Nephron (organoid): ENCODE measurements around the gene LSM5.
A peak's percentile ranks its signal among the peaks of the same experiment; 100 is the strongest.

Source experiments
- H3K27ac Mint-ChIP-seq, 3 experiments: 2 replicates each; pipeline ENCODE4 v1.8.0; 2020; ENCODE audit warnings: mixed read lengths in 3 of 3, mild to moderate bottlenecking in 2 of 3, moderate library complexity in 1 of 3
- H3K27me3 Mint-ChIP-seq: 2 replicates; pipeline ENCODE4 v1.8.0; 2021; ENCODE audit warnings: low read depth, mild to moderate bottlenecking, moderate library complexity, mixed read lengths
- H3K36me3 Mint-ChIP-seq: 2 replicates; pipeline ENCODE4 v1.8.0; 2020; ENCODE audit warnings: low read depth, mixed read lengths
- H3K4me1 Mint-ChIP-seq: 2 replicates; pipeline ENCODE4 v1.8.0; 2020; ENCODE audit warnings: mixed read lengths
- H3K4me3 Mint-ChIP-seq, 3 experiments: 2 replicates each; pipeline ENCODE4 v1.8.0; 2020; ENCODE audit warnings: mild to moderate bottlenecking in 3 of 3, mixed read lengths in 3 of 3, moderate library complexity in 2 of 3
- H3K9me3 Mint-ChIP-seq: 2 replicates; pipeline ENCODE4 v1.8.0; 2020; ENCODE audit warnings: mixed read lengths
- TF ChIP-seq, protein P1 (sequence below), 3 experiments: fragments of 200-600 bp; sonication (generic); IDR thresholded peaks; one replicate each; pipeline ENCODE4 v1.5.0; 2021; ENCODE audit warnings: antibody characterized with exemption in 3 of 3; ENCODE audit not compliant: unreplicated experiment in 3 of 3

Gene LSM5

DNA sequence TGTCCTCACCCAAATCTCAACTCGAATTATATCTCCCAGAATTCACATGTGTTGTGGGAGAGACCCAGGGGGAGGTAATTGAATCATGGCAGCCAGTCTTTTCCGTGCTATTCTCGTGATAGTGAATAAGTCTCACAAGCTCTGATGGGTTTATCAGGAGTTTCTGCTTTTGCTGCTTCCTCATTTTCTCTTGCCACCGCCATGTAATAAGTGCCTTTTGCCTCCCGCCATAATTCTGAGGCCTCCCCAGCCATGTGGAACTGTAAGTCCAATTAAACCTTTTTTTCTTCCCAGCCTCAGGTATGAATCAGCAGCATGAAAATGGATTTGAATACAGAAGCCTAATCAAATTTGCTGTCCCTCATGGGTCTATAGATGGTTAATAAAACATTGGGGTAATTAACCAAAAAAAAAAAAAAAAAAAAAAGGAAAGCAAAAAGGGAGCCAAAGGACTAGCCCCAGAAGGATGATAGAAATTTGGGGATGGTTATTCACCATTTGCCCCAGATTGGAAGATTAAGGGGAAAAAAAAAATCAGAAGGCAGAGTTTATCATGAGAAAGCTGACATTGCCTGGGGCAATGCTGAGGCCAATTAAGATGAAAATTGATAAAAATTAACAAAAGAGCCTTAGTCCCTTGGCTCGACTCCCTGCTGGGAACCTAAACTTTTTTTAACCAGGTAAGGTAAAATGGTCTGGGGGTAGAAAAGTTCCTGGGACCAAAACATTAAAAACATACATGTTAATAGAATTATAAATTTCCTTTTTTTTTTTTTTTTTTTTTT lies 32.8 kb upstream of the LSM5 start:
- H3K36me3 Mint-ChIP-seq = peaks cover 69% of the 10 kb centered on the region

DNA sequence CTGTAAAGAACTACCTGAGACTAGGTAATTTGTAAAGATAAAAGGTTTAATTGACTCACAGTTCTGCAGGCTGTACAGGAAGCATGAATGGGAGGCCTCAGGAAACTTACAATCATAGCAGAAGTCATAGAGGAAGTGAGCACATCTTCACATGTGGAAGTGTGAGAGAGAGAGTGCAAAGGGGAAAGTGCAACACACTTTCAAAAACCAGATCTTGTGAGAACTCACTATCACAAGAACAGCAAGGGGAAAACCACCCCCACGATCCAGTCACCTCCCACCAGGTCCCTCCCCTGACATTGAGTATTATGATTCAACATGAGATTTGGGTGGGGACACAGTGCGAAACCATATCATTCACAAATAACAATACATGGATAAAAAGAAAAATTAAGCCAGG lies 29.6 kb upstream of the LSM5 start:
- Mint-ChIP-seq H3K27ac (no peak overlapping the region), H3K9me3 (peaks cover 66% of the 10 kb centered on the region), H3K4me1 (no peaks in the 10 kb centered on the region), H3K4me3 (no peak overlapping the region), H3K36me3 (peaks cover 79% of the 10 kb centered on the region), H3K27me3 (no peaks in the 10 kb centered on the region)
- TF ChIP-seq, protein P1, sequence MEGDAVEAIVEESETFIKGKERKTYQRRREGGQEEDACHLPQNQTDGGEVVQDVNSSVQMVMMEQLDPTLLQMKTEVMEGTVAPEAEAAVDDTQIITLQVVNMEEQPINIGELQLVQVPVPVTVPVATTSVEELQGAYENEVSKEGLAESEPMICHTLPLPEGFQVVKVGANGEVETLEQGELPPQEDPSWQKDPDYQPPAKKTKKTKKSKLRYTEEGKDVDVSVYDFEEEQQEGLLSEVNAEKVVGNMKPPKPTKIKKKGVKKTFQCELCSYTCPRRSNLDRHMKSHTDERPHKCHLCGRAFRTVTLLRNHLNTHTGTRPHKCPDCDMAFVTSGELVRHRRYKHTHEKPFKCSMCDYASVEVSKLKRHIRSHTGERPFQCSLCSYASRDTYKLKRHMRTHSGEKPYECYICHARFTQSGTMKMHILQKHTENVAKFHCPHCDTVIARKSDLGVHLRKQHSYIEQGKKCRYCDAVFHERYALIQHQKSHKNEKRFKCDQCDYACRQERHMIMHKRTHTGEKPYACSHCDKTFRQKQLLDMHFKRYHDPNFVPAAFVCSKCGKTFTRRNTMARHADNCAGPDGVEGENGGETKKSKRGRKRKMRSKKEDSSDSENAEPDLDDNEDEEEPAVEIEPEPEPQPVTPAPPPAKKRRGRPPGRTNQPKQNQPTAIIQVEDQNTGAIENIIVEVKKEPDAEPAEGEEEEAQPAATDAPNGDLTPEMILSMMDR (IDR thresholded peaks at IDR 0.05; ENCODE audit: unreplicated experiment in 3 of 3) = no peak

More for the DNA sequence above, 32.8 kb upstream of the LSM5 start:
- H3K4me1 Mint-ChIP-seq = no peaks in the 10 kb centered on the region
- no peaks in the 10 kb centered on the region for H3K27me3 Mint-ChIP-seq
- H3K4me3 Mint-ChIP-seq = no peak overlapping the region
- TF ChIP-seq, protein P1 (IDR thresholded peaks at IDR 0.05; ENCODE audit: unreplicated experiment in 3 of 3) = no peak
- no peak overlapping the region for H3K27ac Mint-ChIP-seq
- H3K9me3 Mint-ChIP-seq = peaks cover 37% of the 10 kb centered on the region

DNA sequence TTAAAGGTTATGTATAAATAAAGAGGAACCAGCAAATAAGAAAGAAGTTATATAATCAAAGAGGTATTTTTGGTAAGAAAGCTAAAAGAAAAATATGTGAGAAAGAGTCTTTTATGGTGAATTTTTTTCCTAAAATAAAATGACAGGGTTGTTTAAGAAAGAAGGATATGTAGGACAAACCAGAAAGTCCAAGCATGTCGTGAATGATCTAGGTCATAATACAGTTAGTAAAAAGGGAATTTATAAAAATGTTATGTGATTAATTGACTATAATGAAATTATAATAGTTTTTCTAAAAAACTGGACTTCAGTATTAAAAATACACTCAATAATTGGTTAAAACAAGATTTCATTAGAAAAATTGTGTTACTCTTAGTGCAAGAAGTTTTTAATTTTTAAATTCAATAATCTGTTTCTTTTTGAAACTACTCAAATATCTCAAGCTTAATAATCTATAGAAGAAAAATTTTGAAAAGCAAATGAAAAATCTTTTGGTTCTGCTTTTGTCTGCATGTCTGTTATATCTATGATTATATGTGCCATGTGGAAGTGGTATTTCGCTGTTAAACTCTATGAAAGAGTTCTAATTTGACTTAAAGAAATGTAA lies 28.5 kb upstream of the LSM5 start:
- Mint-ChIP-seq H3K36me3 (peaks cover 84% of the 10 kb centered on the region), H3K27ac (no peak overlapping the region), H3K4me1 (no peaks in the 10 kb centered on the region), H3K9me3 (peaks cover 78% of the 10 kb centered on the region), H3K27me3 (no peaks in the 10 kb centered on the region), H3K4me3 (no peak overlapping the region)
- TF ChIP-seq, protein P1 (IDR thresholded peaks at IDR 0.05; ENCODE audit: unreplicated experiment in 3 of 3) = no peak

DNA sequence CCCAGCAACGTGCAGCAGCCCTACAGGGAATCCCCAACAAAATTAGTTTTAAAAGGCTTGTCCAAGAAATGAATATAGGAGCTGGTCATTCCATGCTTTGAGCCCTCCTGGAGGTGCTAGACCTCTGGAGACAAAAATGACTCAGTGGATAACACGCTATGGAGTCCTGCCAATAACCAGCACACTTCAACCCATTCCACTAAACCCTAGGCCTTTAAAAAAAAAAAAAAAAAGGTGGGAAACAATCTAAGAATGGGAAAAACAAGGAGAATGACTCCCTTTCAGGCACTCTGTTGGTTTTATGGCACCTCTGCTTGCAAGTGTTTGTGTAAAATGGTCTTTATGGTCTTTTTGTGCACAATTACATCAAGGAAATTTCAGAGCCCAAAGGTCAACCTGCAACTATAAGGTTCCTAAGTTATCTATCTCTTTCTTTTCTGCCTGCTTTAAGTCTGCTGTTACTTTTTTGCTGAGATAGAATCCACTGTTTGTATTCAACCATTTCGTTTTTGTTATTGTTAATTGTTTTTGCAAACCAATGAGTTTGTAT lies 26.4 kb upstream of the LSM5 start:
- Mint-ChIP-seq H3K36me3 (peaks cover 86% of the 10 kb centered on the region), H3K27me3 (no peaks in the 10 kb centered on the region), H3K4me3 (no peak overlapping the region), H3K4me1 (no peaks in the 10 kb centered on the region), H3K27ac (no peak overlapping the region), H3K9me3 (peaks cover 85% of the 10 kb centered on the region)
- TF ChIP-seq, protein P1 (IDR thresholded peaks at IDR 0.05; ENCODE audit: unreplicated experiment in 3 of 3) = no peak

DNA sequence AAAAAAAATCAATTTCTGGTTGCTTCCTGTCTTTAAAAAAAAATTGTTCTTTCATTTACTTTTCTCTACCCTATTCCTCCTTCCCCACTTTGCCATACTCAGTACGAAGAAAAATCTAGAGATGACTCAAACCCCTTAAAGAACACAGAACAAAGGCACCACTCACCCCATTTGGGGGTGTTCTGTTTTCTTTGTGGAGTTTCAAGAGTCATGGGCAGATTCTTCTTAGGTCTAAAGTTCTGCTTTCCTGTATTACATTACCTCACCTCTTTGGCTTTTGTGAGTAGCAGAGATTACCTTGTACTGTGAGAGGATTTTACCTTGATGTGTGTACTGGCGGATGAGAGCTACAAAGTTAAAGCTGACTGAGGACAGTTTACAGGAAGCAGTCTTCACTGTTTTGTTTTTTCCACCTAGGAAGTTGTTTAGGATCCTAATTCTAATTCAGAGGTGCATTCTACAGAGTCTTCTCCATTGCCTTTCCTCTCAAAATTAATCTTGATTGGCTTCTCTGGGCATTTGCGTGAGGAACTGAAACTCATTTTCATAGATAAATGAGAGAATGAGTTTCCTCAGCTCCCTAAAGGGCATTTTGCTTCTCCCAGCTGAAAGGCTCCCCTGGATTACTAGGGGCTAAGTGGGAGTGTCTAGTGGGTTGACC lies 25.8 kb upstream of the LSM5 start:
- TF ChIP-seq, protein P1 (IDR thresholded peaks at IDR 0.05; ENCODE audit: unreplicated experiment in 3 of 3) = no peak
- Mint-ChIP-seq H3K27ac (peak overlapping the region in 2 of 3 experiments; percentile 15 to 58), H3K36me3 (peaks cover 86% of the 10 kb centered on the region), H3K27me3 (no peaks in the 10 kb centered on the region), H3K9me3 (peaks cover 86% of the 10 kb centered on the region), H3K4me1 (no peaks in the 10 kb centered on the region), H3K4me3 (no peak overlapping the region)
